Motor neuron (in vitro differentiated cells): ENCODE results near the gene CAND1. TPM values are rescaled to one million over a fixed set of nuclear protein-coding genes. Genes with fewer than 3 reads are reported as not detected.

Source experiments
- ATAC-seq, 8 experiments: fragments of 200-7000 bp; cut with Tn5 transposase; replicated peaks in 6 of 8; 2 replicates each; pipeline ENCODE4 v1.8.0; 2021; ENCODE audit warnings: mild to moderate bottlenecking in 8 of 8, moderate library complexity in 8 of 8
- H3K27ac ChIP-seq, 2 donors: fragments of 250-450 bp; sonication (Bioruptor Pico); 2 replicates each; pipeline ENCODE4 v1.9.0; 2021; ENCODE audit warnings: antibody characterized with exemption in 2 of 2, mild to moderate bottlenecking in 2 of 2, moderate library complexity in 1 of 2
- H3K4me1 ChIP-seq, 2 donors: fragments of 250-450 bp; sonication (Bioruptor Pico); replicated peaks in 1 of 2; 2 replicates each; pipeline ENCODE4 v1.6.1; 2021; ENCODE audit warnings: antibody characterized with exemption in 2 of 2, mild to moderate bottlenecking in 2 of 2, moderate library complexity in 1 of 2
- H3K4me3 ChIP-seq, 5 donors: fragments of 250-450 bp; sonication (Bioruptor Pico); 2 replicates each; pipeline ENCODE4 v1.9.0; 2021; ENCODE audit warnings: antibody characterized with exemption in 5 of 5, mild to moderate bottlenecking in 5 of 5, moderate library complexity in 4 of 5
- WGBS, 10 experiments: fragments of 450-650 bp; shearing (Covaris generic); methylation state at CpG; one replicate each; pipeline ENCODE4 v1.0.0; 2022; 5-methylcytosine and 5-hydroxymethylcytosine counted together
- in situ Hi-C, 9 experiments: fragments of 400-800 bp; cut with MboI; loops; one replicate each; pipeline ENCODE4 v1.15.0; 2021; ENCODE audit warnings: low sequenced_read_pairs in 9 of 9, low pct_unique_long_range_greater_than_20kb in 2 of 9; ENCODE audit not compliant: unreplicated experiment in 9 of 9
- total RNA-seq, 8 experiments: library from RNA; unstranded; fragments of 300-600 nt; gene quantifications; 2 replicates each; pipeline versions ENCODE4 v1.2.3 to v1.2.4, GENCODE V29; 2022

The CAND1 gene
- total RNA-seq = 100 to 1,000 TPM in 1 of 8 experiments, 10 to 100 TPM in 7; 52.0 to 110 (median 89.1) TPM

- peak; percentile 74 to 85 (median 81) for ATAC-seq
- peak within 1 kb of the TSS; percentile 59 to 67 (median 62) for H3K4me3 ChIP-seq
- in situ Hi-C loops = no loop called here
- 0 to 3% (median 1%) methylated on average over 1 to 28 of the region's 61 CpGs; no CpG with 5 or more reads in 2 of the 10 experiments for WGBS, 10 experiments
- peak within 1 kb of the TSS; percentile 97 to 98 for H3K27ac ChIP-seq
- H3K4me1 ChIP-seq = peaks cover 4 to 8% of the 10 kb centered on the region in 2 donors
These were observed at the start of gene CAND1 for GRCh38 chr12:67268896-67269632. TSS of gene CAND1 (plus strand) at chr12:67269358. CDS start at chr12:67269718, 360 bp downstream.

DNA sequence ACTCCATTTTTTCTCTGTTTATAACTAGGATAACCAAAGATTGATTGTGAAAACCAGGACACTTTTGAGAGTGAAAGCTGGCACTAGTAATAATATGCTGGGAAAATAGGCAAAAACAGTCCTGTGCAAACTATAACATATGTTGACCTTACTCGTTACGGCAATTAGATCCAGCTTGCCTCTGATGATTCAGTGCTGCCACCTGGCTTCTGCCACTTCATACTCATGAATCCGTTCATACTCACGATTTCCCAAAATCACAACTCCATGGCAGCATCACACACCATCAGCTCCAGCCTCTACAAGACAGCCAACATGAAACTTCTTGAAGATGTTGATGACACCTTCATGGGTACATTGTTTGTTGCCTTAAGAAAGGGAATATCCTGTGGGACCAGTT is 49.1 kb upstream of the CAND1 start:
- H3K27ac ChIP-seq = no peak overlapping the region
- H3K4me1 ChIP-seq = no peaks in the 10 kb centered on the region
- WGBS, 10 experiments = 0 to 100% (median 68%) methylated on average over 1 to 4 of the region's 4 CpGs; no CpG with 5 or more reads in 2 of the 10 experiments
- no peak overlapping the region for H3K4me3 ChIP-seq
- peak in 1 of 8 experiments; percentile 44 for ATAC-seq
- in situ Hi-C loops = no loop called here

DNA sequence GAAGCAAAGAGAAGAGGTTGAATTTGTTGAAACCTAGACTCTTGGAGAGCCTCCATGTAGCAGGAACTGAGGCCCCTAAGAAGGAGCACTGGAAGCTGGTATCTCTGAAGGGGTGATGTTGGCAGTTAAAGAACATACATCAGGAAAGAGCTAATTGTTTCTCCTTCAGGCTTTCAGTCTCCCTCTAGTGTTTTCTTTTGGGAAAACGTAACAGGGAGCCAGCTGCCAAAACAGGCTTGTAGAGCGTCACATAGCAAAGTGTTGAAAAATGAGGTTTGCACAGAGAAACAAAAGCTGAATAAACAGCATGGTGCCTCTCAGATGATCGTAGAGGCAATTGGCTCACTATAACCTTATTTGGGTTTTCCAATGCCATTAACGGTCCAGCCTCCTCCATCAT is 46.9 kb upstream of the CAND1 start:
- no peak overlapping the region for H3K27ac ChIP-seq
- no peaks in the 10 kb centered on the region for H3K4me1 ChIP-seq
- WGBS, 10 experiments = 0 to 100% (median 54%) methylated on average over 1 to 4 of the region's 4 CpGs
- in situ Hi-C loops = no loop called here
- H3K4me3 ChIP-seq = no peak overlapping the region
- peak in 2 of 8 experiments; percentile 39 to 48 for ATAC-seq

GRCh38 chr12:67223225-67223624 is 45.9 kb upstream of the CAND1 start:
- Histone ChIP-seq H3K27ac (no peak overlapping the region), H3K4me3 (no peak overlapping the region), H3K4me1 (no peaks in the 10 kb centered on the region)
- in situ Hi-C loops = no loop called here
- WGBS, 10 experiments = 0 to 100% (median 73%) methylated on average over 1 to 3 of the region's 3 CpGs; no CpG with 5 or more reads in 2 of the 10 experiments
- no peak for ATAC-seq

- no peak for ATAC-seq
- no peaks in the 10 kb centered on the region for H3K4me1 ChIP-seq
- no peak overlapping the region for H3K27ac ChIP-seq
- no peak overlapping the region for H3K4me3 ChIP-seq
- 26 to 80% (median 31%) methylated on average over 1 to 4 of the region's 4 CpGs; no CpG with 5 or more reads in 3 of the 10 experiments for WGBS, 10 experiments
- in situ Hi-C loops = no loop called here
These were observed 31.9 kb upstream of the CAND1 start for GRCh38 chr12:67237231-67237630.

GRCh38 chr12:67239061-67239460 is 30.1 kb upstream of the CAND1 start:
- in situ Hi-C loops = no loop called here
- WGBS, 10 experiments = 0 to 100% (median 65%) methylated on average over 1 to 2 of the region's 2 CpGs; no CpG with 5 or more reads in 1 of the 10 experiments
- Histone ChIP-seq H3K27ac (no peak overlapping the region), H3K4me3 (no peak overlapping the region), H3K4me1 (no peaks in the 10 kb centered on the region)
- ATAC-seq = no peak

DNA sequence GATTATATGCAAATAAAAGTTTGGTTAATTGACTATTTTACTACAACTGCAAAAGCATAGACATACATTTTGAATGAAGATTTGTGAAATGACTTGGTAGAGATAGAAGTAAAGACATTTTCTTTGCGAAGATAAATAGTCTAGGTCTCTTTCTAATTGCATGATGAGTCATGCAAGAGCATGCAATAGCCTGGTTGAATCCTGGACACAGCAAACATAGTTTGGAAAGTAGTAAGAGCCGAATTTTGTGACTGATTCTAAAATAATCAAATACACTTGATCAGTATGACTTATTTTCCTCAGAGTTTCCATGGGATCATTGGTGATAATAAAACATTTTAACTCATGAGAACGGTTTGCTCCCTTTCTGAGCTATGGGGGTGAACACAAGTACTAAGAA is 27.7 kb upstream of the CAND1 start:
- no peak overlapping the region for H3K27ac ChIP-seq
- in situ Hi-C loops = no loop called here
- WGBS, 10 experiments = 20 to 100% (median 61%) methylated on average over 1 to 3 of the region's 3 CpGs
- no peak overlapping the region for H3K4me3 ChIP-seq
- H3K4me1 ChIP-seq = no peaks in the 10 kb centered on the region
- peak in 2 of 8 experiments; percentile 33 to 77 for ATAC-seq

GRCh38 chr12:67243260-67243659 is 25.9 kb upstream of the CAND1 start:
- H3K27ac ChIP-seq = no peak overlapping the region
- in situ Hi-C loops = no loop called here
- no peak for ATAC-seq
- H3K4me3 ChIP-seq = no peak overlapping the region
- no peaks in the 10 kb centered on the region for H3K4me1 ChIP-seq

- WGBS, 10 experiments = 15 to 100% (median 86%) methylated on average over 1 to 4 of the region's 4 CpGs
- ATAC-seq = no peak
- in situ Hi-C loops = no loop called here
- Histone ChIP-seq H3K4me3 (no peak overlapping the region), H3K4me1 (no peaks in the 10 kb centered on the region), H3K27ac (no peak overlapping the region)
These were observed 23.6 kb upstream of the CAND1 start for GRCh38 chr12:67245571-67245970.

DNA sequence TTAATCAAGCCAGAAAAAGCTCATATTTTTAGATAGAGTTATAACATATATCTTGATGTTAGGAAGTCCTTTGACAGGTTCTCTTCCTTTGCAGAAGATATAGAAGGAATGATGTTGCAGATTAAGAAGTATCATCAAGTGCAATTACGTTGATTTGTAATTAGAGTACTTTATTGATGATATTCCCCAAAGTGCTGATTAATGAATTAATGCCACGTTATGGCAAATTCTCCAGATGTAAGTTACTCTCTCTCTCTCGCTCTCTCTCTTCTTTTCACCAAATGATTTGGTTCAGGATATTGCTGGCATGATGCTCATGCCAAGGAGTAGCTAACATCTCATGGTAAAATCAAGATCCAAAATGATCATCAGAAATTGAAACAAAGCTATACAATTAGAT is 18.1 kb upstream of the CAND1 start:
- 0 to 89% (median 60%) methylated on average over 1 to 3 of the region's 3 CpGs; no CpG with 5 or more reads in 1 of the 10 experiments for WGBS, 10 experiments
- in situ Hi-C loops = no loop called here

GRCh38 chr12:67254372-67255026 is 14.7 kb upstream of the CAND1 start:
- in situ Hi-C loops = no loop called here
- peak in 4 of 8 experiments; percentile 50 to 81 (median 71) for ATAC-seq
- Histone ChIP-seq H3K4me1 (peaks cover 0 to 10% of the 10 kb centered on the region in 2 donors), H3K4me3 (no peak overlapping the region), H3K27ac (no peak overlapping the region)
- WGBS, 10 experiments = 45 to 89% (median 67%) methylated on average over 1 to 12 of the region's 12 CpGs

More for the DNA sequence above, 18.1 kb upstream of the CAND1 start:
- H3K4me1 ChIP-seq = peaks cover 0 to 10% of the 10 kb centered on the region in 2 donors
- H3K4me3 ChIP-seq = no peak overlapping the region
- no peak overlapping the region for H3K27ac ChIP-seq
- ATAC-seq = no peak

- ATAC-seq = no peak
These were observed 12.5 kb upstream of the CAND1 start for GRCh38 chr12:67256649-67257048.

GRCh38 chr12:67263471-67263870 is 5.7 kb upstream of the CAND1 start:
- Histone ChIP-seq H3K27ac (no peak overlapping the region), H3K4me3 (no peak overlapping the region), H3K4me1 (peaks cover 0 to 4% of the 10 kb centered on the region in 2 donors)
- in situ Hi-C loops = no loop called here
- no peak for ATAC-seq
- 33 to 100% (median 82%) methylated on average over 3 to 5 of the region's 5 CpGs for WGBS, 10 experiments

More at GRCh38 chr12:67256649-67257048, 12.5 kb upstream of the CAND1 start:
- H3K4me1 ChIP-seq = peaks cover 0 to 10% of the 10 kb centered on the region in 2 donors
- H3K27ac ChIP-seq = no peak overlapping the region
- in situ Hi-C loops = no loop called here
- H3K4me3 ChIP-seq = no peak overlapping the region
- WGBS, 10 experiments = 20 to 100% (median 85%) methylated on average over 1 to 5 of the region's 5 CpGs; no CpG with 5 or more reads in 2 of the 10 experiments
